HEK293T (cell line): ENCODE data around the gene HBB.
"Not testable (repeated sequence)": the region's sequence is repeated elsewhere in the genome, so short reads cannot be mapped to it uniquely, and the experiment has no call there.

Experiments
- CTCF ChIA-PET: fragments of 350-600 bp; formaldehyde crosslinking; extraction: SDS; loops from one replicate; lab custom pipeline; 2021; ENCODE audit warnings: antibody characterized with exemption, inconsistent platforms; lab: Yijun Ruan, JAX
- POLR2A ChIA-PET: fragments of 350-600 bp; formaldehyde crosslinking; extraction: SDS; loops from one replicate; lab custom pipeline; 2020; ENCODE audit warnings: antibody characterized with exemption, inconsistent platforms; lab: Yijun Ruan, JAX
- DNase-seq: peaks from one replicate; pipeline ENCODE4 v3.0.0; 2012; ENCODE audit warnings: mixed read lengths; ENCODE audit errors: extremely low spot score
- ARNT ChIP-seq: fragments of 450-650 bp; IDR thresholded peaks from 2 replicates; pipeline ENCODE4 v1.6.1; 2017; ENCODE audit warnings: mild to moderate bottlenecking
- BHLHE40 ChIP-seq: fragments of 450-650 bp; IDR thresholded peaks from 2 replicates; pipeline ENCODE4 v1.6.1; 2016; ENCODE audit warnings: mild to moderate bottlenecking, moderate library complexity, borderline replicate concordance
- CTBP1 ChIP-seq: fragments of 450-650 bp; IDR thresholded peaks from 2 replicates; pipeline ENCODE4 v1.6.1; 2016; ENCODE audit warnings: borderline replicate concordance
- ELF4 ChIP-seq: fragments of 450-650 bp; IDR thresholded peaks from 2 replicates; pipeline ENCODE4 v1.6.1; 2017; ENCODE audit warnings: antibody characterized with exemption
- FOXA1 ChIP-seq: fragments of 450-650 bp; IDR thresholded peaks from 2 replicates; pipeline ENCODE4 v1.6.1; 2016; ENCODE audit warnings: mild to moderate bottlenecking
- FOXK2 ChIP-seq: fragments of 450-650 bp; IDR thresholded peaks from 2 replicates; pipeline ENCODE4 v1.6.1; 2016; ENCODE audit warnings: mild to moderate bottlenecking
- FOXM1 ChIP-seq: fragments of 450-650 bp; IDR thresholded peaks from 2 replicates; pipeline ENCODE4 v1.6.1; 2017; ENCODE audit warnings: mild to moderate bottlenecking, borderline replicate concordance
- HDGF ChIP-seq: fragments of 450-650 bp; IDR thresholded peaks from 2 replicates; pipeline ENCODE4 v1.6.1; 2017; ENCODE audit warnings: antibody characterized with exemption, borderline replicate concordance
- L3MBTL2 ChIP-seq: fragments of 450-650 bp; conservative IDR thresholded peaks from 2 replicates; pipeline ENCODE4 v1.6.1; 2016; ENCODE audit warnings: mild to moderate bottlenecking
- LEF1 ChIP-seq: fragments of 450-650 bp; IDR thresholded peaks from 2 replicates; pipeline ENCODE4 v1.6.1; 2017; ENCODE audit warnings: mild to moderate bottlenecking, borderline replicate concordance
- NFRKB ChIP-seq: fragments of 450-650 bp; IDR thresholded peaks from 2 replicates; pipeline ENCODE4 v1.6.1; 2016; ENCODE audit warnings: mild to moderate bottlenecking, moderate library complexity
- PKNOX1 ChIP-seq: fragments of 450-650 bp; IDR thresholded peaks from 2 replicates; pipeline ENCODE4 v1.6.1; 2016
- SP1 ChIP-seq: fragments of 450-650 bp; IDR thresholded peaks from 2 replicates; pipeline ENCODE4 v1.6.1; 2017
- SUZ12 ChIP-seq: fragments of 450-650 bp; IDR thresholded peaks from 2 replicates; pipeline ENCODE4 v1.6.1; 2016; ENCODE audit warnings: mild to moderate bottlenecking
- TARDBP ChIP-seq: fragments of 450-650 bp; IDR thresholded peaks from 2 replicates; pipeline ENCODE4 v1.6.1; 2016
- ZNF384 ChIP-seq: fragments of 450-650 bp; IDR thresholded peaks from 2 replicates; pipeline ENCODE4 v1.6.1; 2016

The HBB gene

DNA sequence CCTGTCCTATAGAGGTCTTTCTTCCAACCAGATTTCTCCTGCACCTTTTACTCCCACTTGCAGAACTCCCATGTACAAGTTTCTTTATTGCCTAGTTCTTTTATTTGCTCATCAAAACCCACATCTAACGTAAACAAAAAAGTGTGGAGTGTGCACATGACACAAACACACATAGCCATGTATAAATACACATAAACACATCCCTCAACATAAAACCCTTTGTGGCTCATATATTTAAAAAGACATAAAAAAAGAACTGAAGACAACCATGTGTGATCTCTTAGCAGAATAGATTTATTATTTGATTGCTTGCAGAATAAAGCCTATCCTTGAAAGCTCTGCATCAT, 26.0 kb upstream of the HBB start:
- TF ChIP-seq PKNOX1 (no peak), ARNT (no peak), HDGF (no peak), NFRKB (no peak)
- CTCF ChIA-PET = no interaction called here
- POLR2A ChIA-PET = no interaction called here
- DNase-seq = no peak

GRCh38 chr11:5252192-5252918, 25.5 kb upstream of the HBB start:
- no peak for DNase-seq
- TF ChIP-seq LEF1 (no peak), PKNOX1 (no peak), ELF4 (no peak), ARNT (no peak), HDGF (no peak), L3MBTL2 (no peak)
- CTCF ChIA-PET = no interaction called here
- POLR2A ChIA-PET = no interaction called here

GRCh38 chr11:5251746-5252145, 24.9 kb upstream of the HBB start:
- CTCF ChIA-PET = no interaction called here
- DNase-seq = no peak
- POLR2A ChIA-PET = no interaction called here
- TF ChIP-seq ELF4 (no peak), SUZ12 (no peak), HDGF (no peak), TARDBP (no peak), SP1 (no peak), CTBP1 (no peak), BHLHE40 (no peak), L3MBTL2 (no peak), FOXA1 (no peak)

GRCh38 chr11:5250543-5251204, 23.8 kb upstream of the HBB start:
- ChIA-PET CTCF (no interaction called here), POLR2A (no interaction called here)
- no peak for TF ChIP-seq SP1
- no peak for TF ChIP-seq TARDBP
- no peak for TF ChIP-seq FOXK2
- no peak for DNase-seq

GRCh38 chr11:5249807-5250396, 23.0 kb upstream of the HBB start, which contains the start of gene HBG1:
TSS of gene HBG1 (minus strand) at chr11:5249857. CDS start at chr11:5249804, 53 bp downstream.
- CTCF ChIA-PET, DNase-seq, POLR2A ChIA-PET: not testable (repeated sequence)

GRCh38 chr11:5248498-5248897, 21.6 kb upstream of the HBB start:
- DNase-seq, POLR2A ChIA-PET, CTCF ChIA-PET: not testable (repeated sequence)

DNA sequence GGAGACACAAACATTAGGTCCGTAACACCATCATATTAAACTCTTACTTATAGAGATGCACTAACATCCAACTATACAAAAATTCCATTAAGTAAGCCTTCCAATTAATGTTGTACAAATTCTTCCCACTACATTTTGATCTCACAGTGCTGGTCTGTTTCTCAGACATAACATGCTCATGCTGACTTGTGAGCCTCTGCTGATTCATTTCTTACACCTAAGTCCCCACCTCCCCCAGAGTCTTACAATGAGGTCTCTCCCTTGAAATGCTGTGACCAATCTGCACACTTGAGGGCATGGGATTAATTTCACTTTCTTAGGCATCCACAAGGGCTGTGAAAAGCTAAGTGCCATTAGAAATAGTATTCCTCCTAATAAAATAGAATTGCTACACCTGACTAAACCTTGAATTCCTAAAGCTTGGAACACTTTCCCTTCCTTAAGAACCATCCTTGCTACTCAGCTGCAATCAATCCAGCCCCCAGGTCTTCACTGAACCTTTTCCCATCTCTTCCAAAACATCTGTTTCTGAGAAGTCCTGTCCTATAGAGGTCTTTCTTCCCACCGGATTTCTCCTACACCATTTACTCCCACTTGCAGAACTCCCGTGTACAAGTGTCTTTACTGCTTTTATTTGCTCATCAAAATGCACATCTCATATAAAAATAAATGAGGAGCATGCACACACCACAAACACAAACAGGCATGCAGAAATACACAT, 20.8 kb upstream of the HBB start:
- no peak for TF ChIP-seq HDGF
- no peak for TF ChIP-seq SUZ12
- TF ChIP-seq TARDBP = no peak
- TF ChIP-seq SP1 = no peak
- TF ChIP-seq LEF1 = no peak
- no peak for TF ChIP-seq ELF4
- no peak for TF ChIP-seq FOXK2
- TF ChIP-seq ARNT = no peak
- no peak for TF ChIP-seq BHLHE40
- TF ChIP-seq CTBP1 = no peak
- TF ChIP-seq FOXA1 = no peak
- no peak for TF ChIP-seq ZNF384
- TF ChIP-seq NFRKB = no peak
- TF ChIP-seq L3MBTL2 = no peak
- TF ChIP-seq PKNOX1 = no peak
- TF ChIP-seq FOXM1 = no peak
- no peak for DNase-seq
- POLR2A ChIA-PET = no interaction called here
- CTCF ChIA-PET = no interaction called here
